H1 (cell line): ENCODE results near the gene DUSP9. TPM values are rescaled to one million over a fixed set of nuclear protein-coding genes. Genes with fewer than 3 reads are reported as not detected.
"Not testable (repeated sequence)": the region's sequence is repeated elsewhere in the genome, so short reads cannot be mapped to it uniquely, and the experiment has no call there.

Experiments used
- CTCF ChIA-PET: fragments of 300-600 bp; sonication (Branson Sonifier 250); formaldehyde crosslinking; loops from one replicate; lab custom pipeline; 2021; ENCODE audit not compliant: partially characterized antibody; lab: Charles Lee
- POLR2A ChIA-PET: fragments of 300-600 bp; sonication (Branson Sonifier 250); formaldehyde crosslinking; loops from one replicate; lab custom pipeline; 2021; ENCODE audit warnings: inconsistent platforms; ENCODE audit not compliant: partially characterized antibody; lab: Charles Lee
- DNase-seq, 2 experiments: peaks; one replicate each; pipeline versions ENCODE4 v3.0.0 to v3.0.0-alpha.2; 2010 to 2022; ENCODE audit warnings: low spot score in 2 of 2, low read depth in 1 of 2, mixed read lengths in 1 of 2
- FAIRE-seq: peaks from 2 replicates; lab custom pipeline; 2011; peaks lifted over from hg19 to GRCh38; lab: Jason Lieb, UNC
- H2AFZ ChIP-seq: 2 replicates; pipeline ENCODE4 v1.8.1; 2012; ENCODE audit warnings: low read length, inconsistent platforms
- H2AK5ac ChIP-seq: 2 replicates; pipeline ENCODE4 v1.6.1; 2013; ENCODE audit warnings: low read depth, low read length
- H2BK120ac ChIP-seq: replicated peaks from 2 replicates; pipeline ENCODE3; 2013; ENCODE audit warnings: low read depth, low read length, inconsistent platforms
- H2BK12ac ChIP-seq: 2 replicates; pipeline ENCODE4 v1.6.1; 2013; ENCODE audit warnings: low read depth, low read length
- H2BK15ac ChIP-seq: 2 replicates; pipeline ENCODE4 v1.6.1; 2013; ENCODE audit warnings: low read length
- H2BK20ac ChIP-seq: 2 replicates; pipeline ENCODE4 v1.6.1; 2013; ENCODE audit warnings: low read length
- H2BK5ac ChIP-seq: 2 replicates; pipeline ENCODE4 v1.6.1; 2013; ENCODE audit warnings: low read depth, low read length
- H3K14ac ChIP-seq: 2 replicates; pipeline ENCODE4 v1.6.1; 2013; ENCODE audit warnings: inconsistent platforms; ENCODE audit not compliant: insufficient read length
- H3K18ac ChIP-seq: 2 replicates; pipeline ENCODE4 v1.6.1; 2013; ENCODE audit warnings: low read length; ENCODE audit errors: extremely low read depth
- H3K23ac ChIP-seq: 2 replicates; pipeline ENCODE4 v1.6.1; 2013; ENCODE audit warnings: inconsistent platforms; ENCODE audit not compliant: insufficient read length
- H3K23me2 ChIP-seq: 2 replicates; pipeline ENCODE4 v1.6.1; 2013; ENCODE audit warnings: low read depth, low read length
- H3K27ac ChIP-seq: 2 replicates; pipeline ENCODE4 v1.6.1; 2011; ENCODE audit warnings: low read depth, low read length, inconsistent platforms
- H3K27me3 ChIP-seq, 4 experiments: replicated peaks in 1 of 4; 1 replicate in 1 of 4; 2 replicates in 3 of 4; pipeline versions ENCODE4 v1.6.1 to v1.8.1; 2011 to 2013; ENCODE audit warnings: low read length in 3 of 4, mild to moderate bottlenecking in 3 of 4, inconsistent platforms in 2 of 4, mixed read lengths in 2 of 4, moderate library complexity in 1 of 4; ENCODE audit not compliant: control insufficient read depth in 3 of 4, insufficient read depth in 3 of 4; ENCODE audit errors: extremely low read depth in 1 of 4
- H3K36me3 ChIP-seq, 4 experiments: 2 replicates each; pipeline versions ENCODE4 v1.6.1 to v1.8.1; 2011 to 2013; ENCODE audit warnings: mild to moderate bottlenecking in 4 of 4, low read length in 3 of 4, moderate library complexity in 2 of 4, control low read depth in 1 of 4, inconsistent platforms in 1 of 4; ENCODE audit not compliant: insufficient read depth in 4 of 4, control insufficient read depth in 2 of 4
- H3K4ac ChIP-seq: replicated peaks from 2 replicates; pipeline ENCODE3; 2013; ENCODE audit warnings: low read length, low read depth, mixed read lengths, inconsistent platforms; ENCODE audit not compliant: insufficient read length
- H3K4me1 ChIP-seq, 4 experiments: replicated peaks in 1 of 4; 1 replicate in 1 of 4; 2 replicates in 3 of 4; pipeline versions ENCODE4 v1.6.1 to v1.8.1; 2011 to 2013; ENCODE audit warnings: low read length in 3 of 4, inconsistent platforms in 2 of 4, mixed read lengths in 1 of 4; ENCODE audit not compliant: insufficient read depth in 4 of 4, control insufficient read depth in 3 of 4
- H3K4me2 ChIP-seq, 2 experiments: 2 replicates each; pipeline versions ENCODE4 v1.6.1 to v1.8.1; 2011 to 2013; ENCODE audit warnings: low read depth in 2 of 2, low read length in 2 of 2, control low read depth in 1 of 2, inconsistent platforms in 1 of 2, mild to moderate bottlenecking in 1 of 2; ENCODE audit not compliant: insufficient read depth in 1 of 2
- H3K4me3 ChIP-seq, 4 experiments: fragments of 200-600, 300-600 bp in 1 of 4; sonication (generic), shearing (Covaris generic), sonication (Bioruptor Twin) in 1 of 4; 2 replicates each; pipeline versions ENCODE4 v1.5.1 to v1.8.1; 2011 to 2016; ENCODE audit warnings: low read length in 4 of 4, low read depth in 3 of 4, control low read depth in 2 of 4, inconsistent platforms in 2 of 4, mild to moderate bottlenecking in 2 of 4, mixed read lengths in 1 of 4, moderate library complexity in 1 of 4; ENCODE audit not compliant: insufficient read depth in 2 of 4; ENCODE audit errors: extremely low read depth in 1 of 4
- H3K56ac ChIP-seq: replicated peaks from 2 replicates; pipeline ENCODE3; 2013; ENCODE audit warnings: low read depth, mild to moderate bottlenecking, mixed read lengths, low read length, inconsistent platforms; ENCODE audit not compliant: insufficient read length
- H3K79me1 ChIP-seq: 2 replicates; pipeline ENCODE4 v1.6.1; 2013; ENCODE audit warnings: low read depth, low read length, control low read depth
- H3K79me2 ChIP-seq, 2 experiments: 2 replicates each; pipeline versions ENCODE4 v1.6.1 to v1.8.1; 2012 to 2013; ENCODE audit warnings: low read length in 2 of 2, mild to moderate bottlenecking in 2 of 2, inconsistent platforms in 1 of 2; ENCODE audit not compliant: insufficient read depth in 2 of 2, control insufficient read depth in 1 of 2
- H3K9ac ChIP-seq, 4 experiments: replicated peaks in 1 of 4; 1 replicate in 1 of 4; 2 replicates in 3 of 4; pipeline versions ENCODE4 v1.6.1 to v1.8.1; 2011 to 2013; ENCODE audit warnings: low read depth in 3 of 4, low read length in 3 of 4, control low read depth in 2 of 4, mild to moderate bottlenecking in 2 of 4, moderate library complexity in 2 of 4, inconsistent platforms in 1 of 4; ENCODE audit errors: extremely low read depth in 1 of 4
- H3K9me3 ChIP-seq, 2 experiments: 2 replicates each; pipeline versions ENCODE4 v1.6.1 to v1.8.1; 2012 to 2013; ENCODE audit warnings: mild to moderate bottlenecking in 2 of 2, moderate library complexity in 2 of 2, control low read depth in 1 of 2, inconsistent platforms in 1 of 2, low read depth in 1 of 2, low read length in 1 of 2, mixed read lengths in 1 of 2; ENCODE audit not compliant: insufficient read depth in 2 of 2
- H4K20me1 ChIP-seq, 2 experiments: replicated peaks in 1 of 2; 2 replicates each; pipeline versions ENCODE3 to v1.8.1; 2011 to 2013; ENCODE audit warnings: inconsistent platforms in 2 of 2, low read length in 2 of 2, mild to moderate bottlenecking in 1 of 2; ENCODE audit not compliant: insufficient read depth in 2 of 2, control insufficient read depth in 1 of 2
- H4K5ac ChIP-seq: 2 replicates; pipeline ENCODE4 v1.6.1; 2013; ENCODE audit warnings: low read length, low read depth, mixed read lengths, inconsistent platforms; ENCODE audit not compliant: insufficient read length
- H4K8ac ChIP-seq: 2 replicates; pipeline ENCODE4 v1.8.0; 2013; ENCODE audit warnings: mild to moderate bottlenecking, moderate library complexity, low read length, inconsistent platforms; ENCODE audit not compliant: insufficient read depth; ENCODE audit errors: extremely low read depth
- H4K91ac ChIP-seq: replicated peaks from 2 replicates; pipeline ENCODE3; 2013; ENCODE audit warnings: low read length, mixed read lengths, inconsistent platforms; ENCODE audit not compliant: insufficient read length
- CTCF ChIP-seq, 3 experiments: IDR thresholded peaks; 1 replicate in 2 of 3; 2 replicates in 1 of 3; pipeline versions ENCODE4 v1.5.1 to v1.6.1; 2011; ENCODE audit warnings: low read length in 3 of 3, mild to moderate bottlenecking in 3 of 3, inconsistent platforms in 2 of 3, low read depth in 1 of 3, moderate library complexity in 1 of 3; ENCODE audit not compliant: insufficient read depth in 1 of 3; ENCODE audit errors: control extremely low read depth in 1 of 3
- USF2 ChIP-seq: IDR thresholded peaks from 2 replicates; pipeline ENCODE4 v1.6.1; 2011; ENCODE audit warnings: low read length, improper control_type of control experiment
- YY1 ChIP-seq: IDR thresholded peaks from 2 replicates; pipeline ENCODE4 v1.6.1; 2011; ENCODE audit warnings: low read depth, mild to moderate bottlenecking, low read length
- WGBS, 2 experiments: shearing (Covaris generic) in 1 of 2; methylation state at CpG; one replicate each; pipeline versions ENCODE4 v1.1.6 to v1.1.7; 2013 to 2015; ENCODE audit warnings: low lambda C conversion rate in 2 of 2, mixed read lengths in 2 of 2, inconsistent platforms in 1 of 2, low coverage in 1 of 2, missing lambda C conversion rate in 1 of 2; ENCODE audit not compliant: insufficient replicate concordance in 2 of 2, insufficient coverage in 1 of 2, insufficient read length in 1 of 2; ENCODE audit errors: extremely low coverage in 1 of 2, missing lambda C conversion rate in 1 of 2; 5-methylcytosine and 5-hydroxymethylcytosine counted together
- polyA plus RNA-seq, 7 experiments: library from polyadenylated mRNA; depleted of rRNA in 3 of 7; stranded (reverse) in 5 of 7; unstranded in 2 of 7; fragments of >200 nt in 5 of 7; fragments of 200-250 nt in 2 of 7; gene quantifications; 1 replicate in 5 of 7; 2 replicates in 1 of 7; 4 replicates in 1 of 7; pipeline versions ENCODE4 v1.2.1 to v1.2.3, GENCODE V29; 2011 to 2013; ENCODE audit warnings: missing spikeins in 2 of 7, mixed read lengths in 2 of 7
- total RNA-seq: library from RNA; stranded (reverse); fragmentation: NEBNext Ultra II Directional; extraction: Animal tissue kit (Norgen Biotek cat#: 25700); gene quantifications from 2 replicates; pipeline ENCODE4 v1.2.1, GENCODE V29; 2021

The DUSP9 gene
- total and polyA plus RNA-seq, 2 of the 8 experiments (the other 6 are each of a cell fraction or from before 2014, with no cell fraction given) = 0.80 to 1.1 TPM

DNA sequence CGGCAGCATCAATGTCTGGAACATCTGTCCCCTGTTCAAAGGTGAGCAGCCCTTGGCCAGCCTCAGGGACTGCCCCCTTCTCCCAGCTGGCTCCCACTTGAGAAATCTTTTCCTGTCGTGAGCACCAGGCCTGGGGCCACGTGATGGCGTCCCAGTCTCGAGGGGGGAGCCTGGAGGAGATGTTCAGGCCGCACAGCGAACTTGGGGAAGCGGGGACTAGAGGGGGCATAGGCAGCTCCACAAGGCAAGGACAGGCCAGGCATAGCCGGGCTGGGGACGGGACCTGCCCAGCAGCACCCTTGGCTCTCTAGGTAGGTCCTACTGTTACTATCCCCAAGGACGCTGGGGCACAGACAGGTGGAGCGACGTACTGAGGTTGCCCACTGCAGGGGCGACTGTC is 43.5 kb downstream of the DUSP9 start (continued):
- TF ChIP-seq USF2 (no peak), CTCF (IDR thresholded peaks at IDR 0.05; ENCODE audit: control extremely low read depth in 1 of 3, insufficient read depth in 1 of 3, low read depth in 1 of 3, low read length in 3 of 3) (no peak), YY1 (no peak)

DNA sequence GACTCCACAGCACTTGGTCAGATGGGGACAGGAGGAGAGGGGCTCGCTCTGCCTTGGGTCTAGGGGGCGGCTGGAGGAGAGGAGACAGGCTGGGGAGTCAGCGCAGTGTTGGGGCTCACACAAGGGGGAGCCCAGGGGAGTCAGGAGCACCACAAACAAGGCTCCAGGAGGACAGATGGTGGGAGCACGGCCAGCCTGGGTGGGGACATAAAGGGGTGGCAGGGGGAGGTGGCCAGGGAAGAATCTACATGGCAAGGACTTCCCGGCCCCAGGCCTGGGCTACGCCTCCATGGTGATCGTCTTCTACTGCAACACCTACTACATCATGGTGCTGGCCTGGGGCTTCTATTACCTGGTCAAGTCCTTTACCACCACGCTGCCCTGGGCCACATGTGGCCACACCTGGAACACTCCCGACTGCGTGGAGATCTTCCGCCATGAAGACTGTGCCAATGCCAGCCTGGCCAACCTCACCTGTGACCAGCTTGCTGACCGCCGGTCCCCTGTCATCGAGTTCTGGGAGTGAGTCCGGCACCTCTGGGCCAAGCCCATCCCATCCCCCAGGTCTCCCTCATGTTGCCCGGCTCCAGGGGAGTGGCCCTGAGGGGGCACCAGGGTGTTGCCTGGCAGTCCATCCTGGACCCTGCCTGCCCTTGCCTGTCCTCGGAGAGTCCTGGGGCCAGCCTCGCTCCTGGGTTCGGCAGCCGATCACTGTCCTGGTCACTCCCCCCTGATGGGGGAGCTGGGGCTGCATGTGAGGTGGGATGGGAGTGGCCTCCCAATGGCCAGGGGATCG is 44.2 kb downstream of the DUSP9 start:
- H3K9ac ChIP-seq, H3K18ac ChIP-seq, H3K23ac ChIP-seq, CTCF ChIA-PET, H4K91ac ChIP-seq, H3K56ac ChIP-seq, H3K14ac ChIP-seq, H2BK15ac ChIP-seq, H3K4me2 ChIP-seq, H4K5ac ChIP-seq, H4K20me1 ChIP-seq, FAIRE-seq, H2AFZ ChIP-seq, H3K4ac ChIP-seq, H2BK5ac ChIP-seq, H3K27me3 ChIP-seq, H3K27ac ChIP-seq, H2BK12ac ChIP-seq, H2BK120ac ChIP-seq, H3K23me2 ChIP-seq, H2AK5ac ChIP-seq, H2BK20ac ChIP-seq, H3K4me3 ChIP-seq, POLR2A ChIA-PET, H4K8ac ChIP-seq, H3K9me3 ChIP-seq, H3K79me1 ChIP-seq, DNase-seq: not testable (repeated sequence)
- WGBS, 2 experiments = 97% methylated on average over 5 of the region's 21 CpGs; no CpG with 5 or more reads in 1 of the 2 experiments
- H3K36me3 ChIP-seq = peaks cover 0 to 44% (median 11%) of the 10 kb centered on the region in 4 experiments; a peak in 5 of 8 replicates
- H3K4me1 ChIP-seq = peaks cover 0 to 17% (median 5%) of the 10 kb centered on the region in 4 experiments; a peak in 6 of 7 replicates
- peaks cover 0 to 13% of the 10 kb centered on the region in 2 experiments; a peak in 3 of 4 replicates for H3K79me2 ChIP-seq
